Upper lobe of left lung (tissue), 4 donors: ENCODE data around the gene PDE1A.

ENCODE experiments used
- POLR2A ChIP-seq, 4 donors: fragments of 450-650 bp; IDR thresholded peaks; one replicate each; pipeline ENCODE4 v1.5.1; 2016 to 2017; ENCODE audit warnings: antibody characterized with exemption in 4 of 4, mild to moderate bottlenecking in 2 of 4
- POLR2AphosphoS5 ChIP-seq, 2 donors: sonication (generic); formaldehyde crosslinking; IDR thresholded peaks; one replicate each; pipeline ENCODE4 v1.5.1; 2017; ENCODE audit warnings: antibody characterized with exemption in 2 of 2
- TF ChIP-seq, protein P1 (sequence below), 6 experiments: fragments of 450-650 bp in 4 of 6; fragments of 200-600 bp in 2 of 6; sonication (generic) in 2 of 6; IDR thresholded peaks; one replicate each; pipeline ENCODE4 v1.5.1; 2016 to 2019; ENCODE audit warnings: antibody characterized with exemption in 6 of 6

- TF ChIP-seq, protein P1, sequence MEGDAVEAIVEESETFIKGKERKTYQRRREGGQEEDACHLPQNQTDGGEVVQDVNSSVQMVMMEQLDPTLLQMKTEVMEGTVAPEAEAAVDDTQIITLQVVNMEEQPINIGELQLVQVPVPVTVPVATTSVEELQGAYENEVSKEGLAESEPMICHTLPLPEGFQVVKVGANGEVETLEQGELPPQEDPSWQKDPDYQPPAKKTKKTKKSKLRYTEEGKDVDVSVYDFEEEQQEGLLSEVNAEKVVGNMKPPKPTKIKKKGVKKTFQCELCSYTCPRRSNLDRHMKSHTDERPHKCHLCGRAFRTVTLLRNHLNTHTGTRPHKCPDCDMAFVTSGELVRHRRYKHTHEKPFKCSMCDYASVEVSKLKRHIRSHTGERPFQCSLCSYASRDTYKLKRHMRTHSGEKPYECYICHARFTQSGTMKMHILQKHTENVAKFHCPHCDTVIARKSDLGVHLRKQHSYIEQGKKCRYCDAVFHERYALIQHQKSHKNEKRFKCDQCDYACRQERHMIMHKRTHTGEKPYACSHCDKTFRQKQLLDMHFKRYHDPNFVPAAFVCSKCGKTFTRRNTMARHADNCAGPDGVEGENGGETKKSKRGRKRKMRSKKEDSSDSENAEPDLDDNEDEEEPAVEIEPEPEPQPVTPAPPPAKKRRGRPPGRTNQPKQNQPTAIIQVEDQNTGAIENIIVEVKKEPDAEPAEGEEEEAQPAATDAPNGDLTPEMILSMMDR (IDR thresholded peaks at IDR 0.05), result no peak
- TF ChIP-seq POLR2A (IDR thresholded peaks at IDR 0.05) (no peak), POLR2AphosphoS5 (IDR thresholded peaks at IDR 0.05) (no peak)
Measured at GRCh38 chr2:182410120-182410519, 16.7 kb downstream of the PDE1A start.
